CD4-positive, alpha-beta T cell (primary cell): ENCODE results near the gene HSD11B2. TPM values are rescaled to one million over a fixed set of nuclear protein-coding genes. Genes with fewer than 3 reads are reported as not detected.

ENCODE experiments used
- ATAC-seq: fragments of 200-7000 bp; cut with Tn5 transposase; one replicate; pipeline ENCODE4 v1.10.0; 2022; ENCODE audit warnings: mild to moderate bottlenecking; ENCODE audit not compliant: poor library complexity
- CTCF ChIA-PET: fragments of 350-600 bp; sonication (Branson Sonifier 250); formaldehyde crosslinking; loops from one replicate; lab custom pipeline; 2021; ENCODE audit warnings: antibody characterized with exemption, inconsistent platforms; lab: Charles Lee
- POLR2A ChIA-PET: fragments of 350-600 bp; sonication (Branson Sonifier 250); formaldehyde crosslinking; loops from one replicate; lab custom pipeline; 2021; ENCODE audit warnings: antibody characterized with exemption, inconsistent platforms; lab: Charles Lee
- DNase-seq, 14 experiments: peaks; one replicate each; pipeline ENCODE4 v3.0.0-alpha.2; 2013 to 2020; ENCODE audit warnings: mixed read lengths in 2 of 14
- H3K27ac ChIP-seq, 2 donors: one replicate each; pipeline versions ENCODE4 v1.5.1 to v1.7.0; 2013; ENCODE audit warnings: low read length in 2 of 2, low read depth in 1 of 2, mild to moderate bottlenecking in 1 of 2
- H3K27me3 ChIP-seq, 2 experiments: 1 replicate in 1 of 2; 2 replicates in 1 of 2; pipeline versions ENCODE4 v1.6.1 to v1.7.0; 2013; ENCODE audit warnings: low read length in 2 of 2, control low read depth in 1 of 2, mild to moderate bottlenecking in 1 of 2, moderate library complexity in 1 of 2; ENCODE audit not compliant: insufficient read depth in 2 of 2, control insufficient read depth in 1 of 2
- H3K36me3 ChIP-seq: one replicate; pipeline ENCODE4 v1.6.1; 2013; ENCODE audit warnings: low read length, control low read depth; ENCODE audit not compliant: insufficient read depth
- H3K4me1 ChIP-seq: one replicate; pipeline ENCODE4 v1.6.1; 2013; ENCODE audit warnings: low read length, control low read depth; ENCODE audit not compliant: insufficient read depth
- H3K4me3 ChIP-seq: one replicate; pipeline ENCODE4 v1.5.1; 2013; ENCODE audit warnings: mild to moderate bottlenecking, low read length, moderate library complexity
- H3K9me3 ChIP-seq, 2 experiments: 1 replicate in 1 of 2; 2 replicates in 1 of 2; pipeline versions ENCODE4 v1.6.1 to v1.7.0; 2013; ENCODE audit warnings: low read length in 2 of 2, mild to moderate bottlenecking in 2 of 2, control low read depth in 1 of 2, moderate library complexity in 1 of 2; ENCODE audit not compliant: control insufficient read depth in 1 of 2, insufficient read depth in 1 of 2
- H3K27ac Mint-ChIP-seq: one replicate; pipeline ENCODE4 v1.8.0; 2020; ENCODE audit warnings: mixed read lengths
- H3K27me3 Mint-ChIP-seq: one replicate; pipeline ENCODE4 v1.8.0; 2021; ENCODE audit warnings: mixed read lengths
- H3K36me3 Mint-ChIP-seq: one replicate; pipeline ENCODE4 v1.8.0; 2021; ENCODE audit warnings: low read depth, mixed read lengths
- H3K4me1 Mint-ChIP-seq: one replicate; pipeline ENCODE4 v1.8.0; 2021; ENCODE audit warnings: low read depth, mixed read lengths
- H3K4me3 Mint-ChIP-seq: one replicate; pipeline ENCODE4 v1.8.0; 2020; ENCODE audit warnings: mild to moderate bottlenecking, mixed read lengths
- H3K9me3 Mint-ChIP-seq: one replicate; pipeline ENCODE4 v1.8.0; 2020; ENCODE audit warnings: mixed read lengths
- intact Hi-C, 2 experiments: fragments of 100-400 bp; cut with DNase I in 1 of 2; cut with micrococcal nuclease in 1 of 2; formaldehyde crosslinking; loops; one replicate each; pipeline versions ENCODE4 v1.15.1 to v1.9.0; 2023 to 2025; cut with DNase I, micrococcal nuclease
- total RNA-seq, 174 experiments: library from RNA in 2 of 174; stranded (reverse) in 2 of 174; gene quantifications; one replicate each; pipeline ENCODE4 v1.2.3 and lab custom pipeline; 2021 to 2026
- TF ChIP-seq, protein P1 (sequence below): fragments of 200-600 bp; IDR thresholded peaks from one replicate; pipeline ENCODE4 v1.8.0; 2022; ENCODE audit warnings: antibody characterized with exemption, mild to moderate bottlenecking

HSD11B2 gene
- total RNA-seq, 2 experiments from 2014 or later = not detected

DNA sequence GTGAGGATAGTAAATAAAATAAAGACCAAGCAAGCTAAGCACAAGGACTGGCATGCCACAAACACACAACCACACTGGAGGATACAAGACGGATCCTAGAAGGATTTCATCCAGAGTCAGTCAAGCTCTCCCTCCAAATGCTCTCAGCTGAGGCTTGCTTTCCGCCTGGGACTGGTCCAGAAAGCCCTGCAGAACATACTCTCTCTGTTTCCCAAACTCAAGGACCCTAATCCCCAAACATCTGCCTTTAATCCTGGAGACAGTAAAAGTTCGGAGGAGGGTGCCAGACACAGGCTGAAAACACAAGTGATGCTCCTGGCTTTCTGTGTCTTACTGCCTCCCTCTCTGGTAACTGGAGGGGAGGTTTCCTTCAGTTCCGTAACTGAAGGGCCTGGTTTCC, 5.3 kb upstream of the HSD11B2 start:
- Histone ChIP-seq H3K4me3 (no peak overlapping the region), H3K36me3 (no peaks in the 10 kb centered on the region), H3K27ac (no peak overlapping the region), H3K27me3 (peaks cover 35 to 43% of the 10 kb centered on the region in 2 experiments), H3K4me1 (peaks cover 12% of the 10 kb centered on the region), H3K9me3 (peaks cover 0 to 6% of the 10 kb centered on the region in 2 experiments)
- ChIA-PET CTCF (no interaction called here), POLR2A (no interaction called here)
- Mint-ChIP-seq H3K9me3 (no peaks in the 10 kb centered on the region), H3K4me1 (peaks cover 4% of the 10 kb centered on the region), H3K4me3 (no peak overlapping the region), H3K36me3 (no peaks in the 10 kb centered on the region), H3K27me3 (peaks cover 51% of the 10 kb centered on the region), H3K27ac (no peak overlapping the region)
- DNase-seq (no peak), ATAC-seq (no peak)
- TF ChIP-seq, protein P1, sequence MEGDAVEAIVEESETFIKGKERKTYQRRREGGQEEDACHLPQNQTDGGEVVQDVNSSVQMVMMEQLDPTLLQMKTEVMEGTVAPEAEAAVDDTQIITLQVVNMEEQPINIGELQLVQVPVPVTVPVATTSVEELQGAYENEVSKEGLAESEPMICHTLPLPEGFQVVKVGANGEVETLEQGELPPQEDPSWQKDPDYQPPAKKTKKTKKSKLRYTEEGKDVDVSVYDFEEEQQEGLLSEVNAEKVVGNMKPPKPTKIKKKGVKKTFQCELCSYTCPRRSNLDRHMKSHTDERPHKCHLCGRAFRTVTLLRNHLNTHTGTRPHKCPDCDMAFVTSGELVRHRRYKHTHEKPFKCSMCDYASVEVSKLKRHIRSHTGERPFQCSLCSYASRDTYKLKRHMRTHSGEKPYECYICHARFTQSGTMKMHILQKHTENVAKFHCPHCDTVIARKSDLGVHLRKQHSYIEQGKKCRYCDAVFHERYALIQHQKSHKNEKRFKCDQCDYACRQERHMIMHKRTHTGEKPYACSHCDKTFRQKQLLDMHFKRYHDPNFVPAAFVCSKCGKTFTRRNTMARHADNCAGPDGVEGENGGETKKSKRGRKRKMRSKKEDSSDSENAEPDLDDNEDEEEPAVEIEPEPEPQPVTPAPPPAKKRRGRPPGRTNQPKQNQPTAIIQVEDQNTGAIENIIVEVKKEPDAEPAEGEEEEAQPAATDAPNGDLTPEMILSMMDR = no peak
- intact Hi-C loops = loop anchor here in 1 of 2 experiments (5.0 kb wide), 1 partner anchor 163 kb away; no protein-coding TSS in a partner anchor

DNA sequence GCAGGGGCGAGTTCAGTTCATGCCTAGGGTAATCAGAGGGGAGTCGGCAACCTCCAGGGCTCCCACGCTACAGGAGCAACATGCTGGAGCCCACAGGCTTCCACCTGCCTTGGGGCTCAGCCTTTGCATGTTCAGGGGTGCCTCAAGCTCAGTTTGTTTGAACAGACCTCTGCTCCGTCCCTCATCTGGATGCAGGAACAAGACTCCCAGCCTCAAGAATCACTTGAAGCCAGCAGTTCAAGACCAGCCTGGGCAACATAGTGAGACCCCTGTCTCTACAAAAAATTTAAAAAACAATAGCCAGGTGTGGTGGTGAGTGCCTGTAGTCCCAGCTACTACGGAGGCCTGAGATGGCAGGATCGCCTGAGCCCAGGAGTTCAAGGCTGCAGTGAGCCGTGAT, 4.9 kb upstream of the HSD11B2 start:
- Mint-ChIP-seq H3K27ac (no peak overlapping the region), H3K9me3 (no peaks in the 10 kb centered on the region), H3K36me3 (no peaks in the 10 kb centered on the region), H3K4me3 (no peak overlapping the region), H3K27me3 (peaks cover 51% of the 10 kb centered on the region), H3K4me1 (peaks cover 4% of the 10 kb centered on the region)
- intact Hi-C loops = loop anchor here in 1 of 2 experiments (5.0 kb wide), 1 partner anchor 164 kb away; no protein-coding TSS in a partner anchor
- DNase-seq (no peak), ATAC-seq (no peak)
- H3K36me3 ChIP-seq = no peaks in the 10 kb centered on the region
- ChIA-PET CTCF (interaction anchor here (1.1 kb wide), 1 partner anchor 26 kb away, joined by 3 read pairs; no protein-coding TSS in a partner anchor), POLR2A (no interaction called here)
- H3K27ac ChIP-seq = no peak overlapping the region
- H3K4me3 ChIP-seq = no peak overlapping the region
- TF ChIP-seq, protein P1 = no peak
- H3K9me3 ChIP-seq = peaks cover 0 to 6% of the 10 kb centered on the region in 2 experiments
- peaks cover 35 to 43% of the 10 kb centered on the region in 2 experiments for H3K27me3 ChIP-seq
- peaks cover 12% of the 10 kb centered on the region for H3K4me1 ChIP-seq

DNA sequence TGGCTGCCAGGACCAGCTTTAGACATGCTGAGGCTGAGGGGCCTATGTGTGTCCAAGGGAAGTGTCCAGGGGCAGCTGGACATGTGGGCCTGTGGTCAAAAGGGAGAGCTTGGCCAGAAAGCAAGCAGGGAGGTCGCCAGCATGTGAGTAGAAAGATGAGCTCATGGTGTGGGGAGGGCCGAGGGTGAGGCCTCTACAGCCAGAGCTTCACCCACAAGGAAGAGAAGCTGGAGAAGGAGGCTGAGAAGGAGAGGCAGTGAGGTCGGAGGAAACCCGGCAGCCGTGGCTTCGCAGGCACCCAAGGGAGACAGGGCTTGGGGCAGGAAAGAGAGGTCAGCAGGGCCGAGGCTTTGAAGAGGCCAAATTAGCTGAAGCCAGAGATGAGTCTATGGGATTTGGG, 4.0 kb upstream of the HSD11B2 start:
- Mint-ChIP-seq H3K36me3 (no peaks in the 10 kb centered on the region), H3K4me3 (no peak overlapping the region), H3K9me3 (no peaks in the 10 kb centered on the region), H3K27ac (no peak overlapping the region), H3K27me3 (peaks cover 56% of the 10 kb centered on the region), H3K4me1 (peaks cover 4% of the 10 kb centered on the region)
- Histone ChIP-seq H3K27me3 (peaks cover 35 to 49% of the 10 kb centered on the region in 2 experiments), H3K9me3 (peaks cover 0 to 6% of the 10 kb centered on the region in 2 experiments), H3K4me1 (peaks cover 19% of the 10 kb centered on the region), H3K36me3 (no peaks in the 10 kb centered on the region), H3K27ac (no peak overlapping the region), H3K4me3 (no peak overlapping the region)
- ChIA-PET CTCF (interaction anchor here (1.1 to 3.2 kb wide), 2 partner anchors 27 to 39 kb away, joined by 3 to 13 read pairs; no protein-coding TSS in a partner anchor), POLR2A (no interaction called here)
- ATAC-seq (no peak), DNase-seq (no peak)
- intact Hi-C loops = loop anchor here in 1 of 2 experiments (5.0 kb wide), 1 partner anchor 165 kb away; no protein-coding TSS in a partner anchor
- TF ChIP-seq, protein P1 = no peak
